ENCODE measurements around the gene ANTXR2.

The ANTXR2 gene

GRCh38 chr4:79918292-79918691 is 154.7 kb downstream of the ANTXR2 start:
- Histone ChIP-seq H3K9me3 (ENCODE audit: control insufficient read depth, insufficient read depth, low read depth, low read length) (no peaks in the 10 kb centered on the region), H3K4me3 (ENCODE audit: low read depth, low read length) (no peak overlapping the region), H3K36me3 (ENCODE audit: control insufficient read depth, insufficient read depth, low read length) (no peaks in the 10 kb centered on the region), H3K27ac (ENCODE audit: low read depth, low read length) (no peak overlapping the region), H3K27me3 (ENCODE audit: control insufficient read depth, insufficient read depth, low read length) (no peaks in the 10 kb centered on the region), H3K9ac (ENCODE audit: low read length) (no peak overlapping the region), H3K4me1 (ENCODE audit: control insufficient read depth, insufficient read depth, low read length) (peaks cover 2% of the 10 kb centered on the region; the same call in 1 of the 2 replicates)

- H3K9me3 ChIP-seq (ENCODE audit: control insufficient read depth, insufficient read depth, low read depth, low read length) = no peaks in the 10 kb centered on the region
- H3K4me1 ChIP-seq (ENCODE audit: control insufficient read depth, insufficient read depth, low read length) = no peaks in the 10 kb centered on the region
- H3K27ac ChIP-seq (ENCODE audit: low read depth, low read length) = no peak overlapping the region
- H3K9ac ChIP-seq (ENCODE audit: low read length) = no peak overlapping the region
- H3K4me3 ChIP-seq (ENCODE audit: low read depth, low read length) = no peak overlapping the region
- H3K36me3 ChIP-seq (ENCODE audit: control insufficient read depth, insufficient read depth, low read length) = no peaks in the 10 kb centered on the region
- no peaks in the 10 kb centered on the region for H3K27me3 ChIP-seq (ENCODE audit: control insufficient read depth, insufficient read depth, low read length)
These were observed 155.8 kb downstream of the ANTXR2 start for GRCh38 chr4:79917246-79917645.

GRCh38 chr4:79915246-79915645 is 157.8 kb downstream of the ANTXR2 start:
- H3K27ac ChIP-seq (ENCODE audit: low read depth, low read length) = no peak overlapping the region
- no peaks in the 10 kb centered on the region for H3K27me3 ChIP-seq (ENCODE audit: control insufficient read depth, insufficient read depth, low read length)
- H3K4me3 ChIP-seq (ENCODE audit: low read depth, low read length) = no peak overlapping the region
- no peaks in the 10 kb centered on the region for H3K4me1 ChIP-seq (ENCODE audit: control insufficient read depth, insufficient read depth, low read length)
- no peak overlapping the region for H3K9ac ChIP-seq (ENCODE audit: low read length)
- no peaks in the 10 kb centered on the region for H3K36me3 ChIP-seq (ENCODE audit: control insufficient read depth, insufficient read depth, low read length)
- H3K9me3 ChIP-seq (ENCODE audit: control insufficient read depth, insufficient read depth, low read depth, low read length) = no peaks in the 10 kb centered on the region

GRCh38 chr4:79913581-79913980 is 159.4 kb downstream of the ANTXR2 start:
- Histone ChIP-seq H3K27me3 (ENCODE audit: control insufficient read depth, insufficient read depth, low read length) (no peaks in the 10 kb centered on the region), H3K9me3 (ENCODE audit: control insufficient read depth, insufficient read depth, low read depth, low read length) (no peaks in the 10 kb centered on the region), H3K4me1 (ENCODE audit: control insufficient read depth, insufficient read depth, low read length) (no peaks in the 10 kb centered on the region), H3K27ac (ENCODE audit: low read depth, low read length) (no peak overlapping the region), H3K4me3 (ENCODE audit: low read depth, low read length) (no peak overlapping the region), H3K9ac (ENCODE audit: low read length) (no peak overlapping the region), H3K36me3 (ENCODE audit: control insufficient read depth, insufficient read depth, low read length) (no peaks in the 10 kb centered on the region)

- no peaks in the 10 kb centered on the region for H3K4me1 ChIP-seq (ENCODE audit: control insufficient read depth, insufficient read depth, low read length)
- no peak overlapping the region for H3K9ac ChIP-seq (ENCODE audit: low read length)
These were observed 166.0 kb downstream of the ANTXR2 start for GRCh38 chr4:79907001-79907400.

GRCh38 chr4:79906303-79906702 is 166.7 kb downstream of the ANTXR2 start:
- Histone ChIP-seq H3K36me3 (ENCODE audit: control insufficient read depth, insufficient read depth, low read length) (peaks cover 3% of the 10 kb centered on the region; the same call in 1 of the 2 replicates), H3K27ac (ENCODE audit: low read depth, low read length) (no peak overlapping the region), H3K9ac (ENCODE audit: low read length) (no peak overlapping the region), H3K27me3 (ENCODE audit: control insufficient read depth, insufficient read depth, low read length) (no peaks in the 10 kb centered on the region), H3K4me3 (ENCODE audit: low read depth, low read length) (no peak overlapping the region), H3K9me3 (ENCODE audit: control insufficient read depth, insufficient read depth, low read depth, low read length) (no peaks in the 10 kb centered on the region), H3K4me1 (ENCODE audit: control insufficient read depth, insufficient read depth, low read length) (no peaks in the 10 kb centered on the region)

More at GRCh38 chr4:79907001-79907400, 166.0 kb downstream of the ANTXR2 start:
- peaks cover 3% of the 10 kb centered on the region; the same call in 1 of the 2 replicates for H3K36me3 ChIP-seq (ENCODE audit: control insufficient read depth, insufficient read depth, low read length)
- no peaks in the 10 kb centered on the region for H3K9me3 ChIP-seq (ENCODE audit: control insufficient read depth, insufficient read depth, low read depth, low read length)
- no peak overlapping the region for H3K4me3 ChIP-seq (ENCODE audit: low read depth, low read length)
- H3K27me3 ChIP-seq (ENCODE audit: control insufficient read depth, insufficient read depth, low read length) = no peaks in the 10 kb centered on the region
- no peak overlapping the region for H3K27ac ChIP-seq (ENCODE audit: low read depth, low read length)

GRCh38 chr4:79905212-79905611 is 167.8 kb downstream of the ANTXR2 start:
- H3K4me3 ChIP-seq (ENCODE audit: low read depth, low read length) = no peak overlapping the region
- no peaks in the 10 kb centered on the region for H3K4me1 ChIP-seq (ENCODE audit: control insufficient read depth, insufficient read depth, low read length)
- H3K9ac ChIP-seq (ENCODE audit: low read length) = no peak overlapping the region
- no peaks in the 10 kb centered on the region for H3K27me3 ChIP-seq (ENCODE audit: control insufficient read depth, insufficient read depth, low read length)
- H3K9me3 ChIP-seq (ENCODE audit: control insufficient read depth, insufficient read depth, low read depth, low read length) = no peaks in the 10 kb centered on the region
- no peak overlapping the region for H3K27ac ChIP-seq (ENCODE audit: low read depth, low read length)
- H3K36me3 ChIP-seq (ENCODE audit: control insufficient read depth, insufficient read depth, low read length) = peaks cover 3% of the 10 kb centered on the region; the same call in 1 of the 2 replicates

- no peak overlapping the region for H3K27ac ChIP-seq (ENCODE audit: low read depth, low read length)
- H3K36me3 ChIP-seq (ENCODE audit: control insufficient read depth, insufficient read depth, low read length) = peaks cover 3% of the 10 kb centered on the region; the same call in 1 of the 2 replicates
- no peak overlapping the region for H3K9ac ChIP-seq (ENCODE audit: low read length)
- H3K4me3 ChIP-seq (ENCODE audit: low read depth, low read length) = no peak overlapping the region
- H3K9me3 ChIP-seq (ENCODE audit: control insufficient read depth, insufficient read depth, low read depth, low read length) = peaks cover 3% of the 10 kb centered on the region; the same call in 1 of the 2 replicates
- H3K4me1 ChIP-seq (ENCODE audit: control insufficient read depth, insufficient read depth, low read length) = no peaks in the 10 kb centered on the region
- H3K27me3 ChIP-seq (ENCODE audit: control insufficient read depth, insufficient read depth, low read length) = no peaks in the 10 kb centered on the region
These were observed 168.7 kb downstream of the ANTXR2 start for GRCh38 chr4:79904331-79904730.

- Histone ChIP-seq H3K36me3 (ENCODE audit: control insufficient read depth, insufficient read depth, low read length) (no peaks in the 10 kb centered on the region), H3K27me3 (ENCODE audit: control insufficient read depth, insufficient read depth, low read length) (no peaks in the 10 kb centered on the region), H3K4me1 (ENCODE audit: control insufficient read depth, insufficient read depth, low read length) (peaks cover 4% of the 10 kb centered on the region; the same call in 1 of the 2 replicates), H3K9me3 (ENCODE audit: control insufficient read depth, insufficient read depth, low read depth, low read length) (peaks cover 3% of the 10 kb centered on the region; the same call in 1 of the 2 replicates), H3K27ac (ENCODE audit: low read depth, low read length) (no peak overlapping the region), H3K4me3 (ENCODE audit: low read depth, low read length) (no peak overlapping the region), H3K9ac (ENCODE audit: low read length) (no peak overlapping the region)
These were observed 172.8 kb downstream of the ANTXR2 start for GRCh38 chr4:79900182-79900581.

GRCh38 chr4:79899481-79899880 is 173.5 kb downstream of the ANTXR2 start:
- Histone ChIP-seq H3K36me3 (ENCODE audit: control insufficient read depth, insufficient read depth, low read length) (no peaks in the 10 kb centered on the region), H3K4me3 (ENCODE audit: low read depth, low read length) (no peak overlapping the region), H3K27me3 (ENCODE audit: control insufficient read depth, insufficient read depth, low read length) (no peaks in the 10 kb centered on the region), H3K9ac (ENCODE audit: low read length) (no peak overlapping the region), H3K27ac (ENCODE audit: low read depth, low read length) (no peak overlapping the region), H3K9me3 (ENCODE audit: control insufficient read depth, insufficient read depth, low read depth, low read length) (peaks cover 3% of the 10 kb centered on the region; the same call in 1 of the 2 replicates), H3K4me1 (ENCODE audit: control insufficient read depth, insufficient read depth, low read length) (peaks cover 4% of the 10 kb centered on the region; the same call in 1 of the 2 replicates)

GRCh38 chr4:79898055-79898454 is 175.0 kb downstream of the ANTXR2 start:
- Histone ChIP-seq H3K9me3 (ENCODE audit: control insufficient read depth, insufficient read depth, low read depth, low read length) (peaks cover 3% of the 10 kb centered on the region; the same call in 1 of the 2 replicates), H3K4me1 (ENCODE audit: control insufficient read depth, insufficient read depth, low read length) (peaks cover 11% of the 10 kb centered on the region), H3K36me3 (ENCODE audit: control insufficient read depth, insufficient read depth, low read length) (no peaks in the 10 kb centered on the region), H3K27ac (ENCODE audit: low read depth, low read length) (no peak overlapping the region), H3K27me3 (ENCODE audit: control insufficient read depth, insufficient read depth, low read length) (no peaks in the 10 kb centered on the region), H3K9ac (ENCODE audit: low read length) (no peak overlapping the region), H3K4me3 (ENCODE audit: low read depth, low read length) (no peak overlapping the region)
